Fibroblast of mammary gland (primary cell): ENCODE results near the gene GOLT1B.

Experiments
- DNase-seq: peaks from one replicate; pipeline ENCODE4 v3.0.0-alpha.2; 2010; ENCODE audit warnings: low read depth
- H3K4me3 ChIP-seq: 2 replicates; pipeline ENCODE4 v1.5.1; 2011; ENCODE audit warnings: low read depth, mild to moderate bottlenecking, low read length, moderate library complexity; ENCODE audit not compliant: control insufficient read depth
- TF ChIP-seq, protein P1 (sequence below): conservative IDR thresholded peaks from 2 replicates; pipeline ENCODE4 v1.5.1; 2011; ENCODE audit warnings: low read depth, low read length, inconsistent platforms; ENCODE audit not compliant: control insufficient read depth, insufficient read depth

GOLT1B gene

DNA sequence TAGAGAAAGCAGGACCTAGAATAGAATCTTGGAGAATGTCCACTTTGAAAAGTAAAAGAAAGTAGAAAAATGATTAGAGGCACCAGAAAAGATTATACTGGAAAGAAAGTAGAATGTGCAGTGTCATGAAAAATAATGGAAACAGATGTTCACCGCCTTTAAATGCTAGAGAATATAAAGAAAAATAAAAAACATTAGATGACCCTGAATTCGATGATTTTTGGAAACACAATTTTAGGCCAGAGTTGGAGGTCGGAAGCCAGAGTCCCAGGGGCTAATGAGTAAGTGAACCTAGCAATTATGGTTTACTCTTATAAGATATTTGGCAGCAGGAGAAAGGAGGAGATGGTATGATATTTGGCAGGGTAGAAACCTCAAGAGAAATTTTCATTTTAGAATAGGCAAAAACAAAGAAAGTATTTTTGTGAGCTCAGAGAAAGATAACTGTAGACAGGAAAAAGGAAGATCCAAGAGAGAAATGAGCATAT lies 65.4 kb downstream of the GOLT1B start:
- no peak for DNase-seq
- H3K4me3 ChIP-seq: no peak overlapping the region
- TF ChIP-seq, protein P1, sequence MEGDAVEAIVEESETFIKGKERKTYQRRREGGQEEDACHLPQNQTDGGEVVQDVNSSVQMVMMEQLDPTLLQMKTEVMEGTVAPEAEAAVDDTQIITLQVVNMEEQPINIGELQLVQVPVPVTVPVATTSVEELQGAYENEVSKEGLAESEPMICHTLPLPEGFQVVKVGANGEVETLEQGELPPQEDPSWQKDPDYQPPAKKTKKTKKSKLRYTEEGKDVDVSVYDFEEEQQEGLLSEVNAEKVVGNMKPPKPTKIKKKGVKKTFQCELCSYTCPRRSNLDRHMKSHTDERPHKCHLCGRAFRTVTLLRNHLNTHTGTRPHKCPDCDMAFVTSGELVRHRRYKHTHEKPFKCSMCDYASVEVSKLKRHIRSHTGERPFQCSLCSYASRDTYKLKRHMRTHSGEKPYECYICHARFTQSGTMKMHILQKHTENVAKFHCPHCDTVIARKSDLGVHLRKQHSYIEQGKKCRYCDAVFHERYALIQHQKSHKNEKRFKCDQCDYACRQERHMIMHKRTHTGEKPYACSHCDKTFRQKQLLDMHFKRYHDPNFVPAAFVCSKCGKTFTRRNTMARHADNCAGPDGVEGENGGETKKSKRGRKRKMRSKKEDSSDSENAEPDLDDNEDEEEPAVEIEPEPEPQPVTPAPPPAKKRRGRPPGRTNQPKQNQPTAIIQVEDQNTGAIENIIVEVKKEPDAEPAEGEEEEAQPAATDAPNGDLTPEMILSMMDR: no peak
